Muscle layer of colon (tissue), 2 donors: ENCODE measurements around the gene SLC39A9.
"Not testable (repeated sequence)": the region's sequence is repeated elsewhere in the genome, so short reads cannot be mapped to it uniquely, and the experiment has no call there.

Experiments used
- H3K27ac ChIP-seq: one replicate; pipeline ENCODE4 v1.7.0; 2013; ENCODE audit warnings: low read depth, mild to moderate bottlenecking, low read length, moderate library complexity
- H3K27me3 ChIP-seq, 2 donors: one replicate each; pipeline ENCODE4 v1.7.0; 2013; ENCODE audit warnings: low read length in 2 of 2, mild to moderate bottlenecking in 2 of 2; ENCODE audit not compliant: insufficient read depth in 2 of 2, control insufficient read depth in 1 of 2
- H3K36me3 ChIP-seq: one replicate; pipeline ENCODE4 v1.7.0; 2013; ENCODE audit warnings: mild to moderate bottlenecking, low read length; ENCODE audit not compliant: insufficient read depth
- H3K4me1 ChIP-seq: one replicate; pipeline ENCODE4 v1.7.0; 2013; ENCODE audit warnings: mild to moderate bottlenecking, low read length; ENCODE audit not compliant: insufficient read depth
- H3K4me3 ChIP-seq, 2 donors: one replicate each; pipeline ENCODE4 v1.7.0; 2013; ENCODE audit warnings: low read length in 2 of 2, low read depth in 1 of 2, mild to moderate bottlenecking in 1 of 2, moderate library complexity in 1 of 2
- H3K9ac ChIP-seq: one replicate; pipeline ENCODE4 v1.7.0; 2013; ENCODE audit warnings: low read length
- H3K9me3 ChIP-seq: one replicate; pipeline ENCODE4 v1.7.0; 2013; ENCODE audit warnings: mild to moderate bottlenecking, low read length
- donor health status: abdominal sarcoma.
- donor health status: Adenocarcinoma of cecum.

Gene SLC39A9

DNA sequence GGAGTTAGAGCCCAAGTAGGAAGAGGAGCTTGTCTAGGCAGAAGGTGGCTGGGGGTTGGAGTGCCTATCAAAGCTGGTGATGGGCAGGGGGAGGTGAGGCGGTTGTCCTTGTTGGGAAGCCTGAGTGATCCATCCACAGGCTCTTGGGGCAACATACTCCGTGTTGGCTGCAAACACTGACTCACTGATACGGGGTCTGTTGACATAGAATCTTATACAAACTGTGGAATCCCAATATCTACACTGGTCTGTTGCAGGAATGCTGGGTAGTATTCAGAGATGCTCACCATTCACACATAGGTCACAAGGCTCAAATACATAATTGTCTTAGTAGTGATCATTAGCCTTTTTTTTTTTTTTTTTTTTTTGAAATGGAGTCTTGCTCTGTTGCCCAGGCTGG, 26.3 kb upstream of the SLC39A9 start:
- H3K27ac ChIP-seq: no peak overlapping the region
- no peaks in the 10 kb centered on the region for H3K4me1 ChIP-seq
- H3K9me3 ChIP-seq: no peaks in the 10 kb centered on the region
- H3K9ac ChIP-seq: no peak overlapping the region
- no peaks in the 10 kb centered on the region for H3K27me3 ChIP-seq
- peaks cover 17% of the 10 kb centered on the region for H3K36me3 ChIP-seq
- no peak overlapping the region for H3K4me3 ChIP-seq

DNA sequence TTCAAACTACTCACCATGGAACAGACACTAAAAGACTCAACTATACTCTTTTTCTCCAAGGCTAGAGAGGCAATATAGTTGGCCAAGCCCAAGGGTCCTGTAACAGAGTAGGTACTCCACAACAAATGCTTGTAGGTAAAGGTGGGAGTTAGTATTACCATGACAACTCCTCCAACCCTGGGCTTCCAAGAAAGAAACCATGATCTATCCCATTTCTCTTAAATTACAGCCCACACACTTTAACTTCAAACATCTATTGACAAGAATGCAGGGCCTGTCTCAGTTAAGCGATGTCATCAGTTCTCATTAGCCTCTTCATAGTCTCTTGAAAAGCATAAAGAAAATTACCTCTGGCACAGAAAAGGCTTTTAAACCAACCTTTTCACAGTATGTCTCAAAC, 25.4 kb upstream of the SLC39A9 start:
- Histone ChIP-seq H3K9me3 (no peaks in the 10 kb centered on the region), H3K4me3 (no peak overlapping the region), H3K27ac (no peak overlapping the region), H3K9ac (no peak overlapping the region), H3K27me3 (no peaks in the 10 kb centered on the region), H3K36me3 (peaks cover 17% of the 10 kb centered on the region), H3K4me1 (no peaks in the 10 kb centered on the region)

DNA sequence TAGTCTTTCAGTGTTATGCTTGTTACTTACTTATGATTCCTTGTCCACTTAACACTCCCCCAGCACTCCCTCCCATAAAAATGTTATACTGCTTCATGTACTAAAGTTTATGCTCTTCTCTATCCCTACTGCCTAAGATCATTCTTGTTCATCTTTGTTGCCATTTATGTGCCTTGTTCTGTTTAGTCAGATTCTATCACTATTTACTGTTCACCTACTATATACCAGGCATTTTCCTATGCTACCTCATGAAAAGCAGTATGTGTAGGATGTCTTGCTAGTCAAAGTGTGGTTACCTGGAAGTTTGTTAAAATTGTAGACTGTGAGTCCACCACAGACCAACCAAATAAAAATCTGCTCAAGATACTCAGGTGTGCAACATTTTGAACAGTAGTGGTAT, 24.3 kb upstream of the SLC39A9 start:
- peaks cover 19% of the 10 kb centered on the region for H3K36me3 ChIP-seq
- no peaks in the 10 kb centered on the region for H3K27me3 ChIP-seq
- no peak overlapping the region for H3K27ac ChIP-seq

DNA sequence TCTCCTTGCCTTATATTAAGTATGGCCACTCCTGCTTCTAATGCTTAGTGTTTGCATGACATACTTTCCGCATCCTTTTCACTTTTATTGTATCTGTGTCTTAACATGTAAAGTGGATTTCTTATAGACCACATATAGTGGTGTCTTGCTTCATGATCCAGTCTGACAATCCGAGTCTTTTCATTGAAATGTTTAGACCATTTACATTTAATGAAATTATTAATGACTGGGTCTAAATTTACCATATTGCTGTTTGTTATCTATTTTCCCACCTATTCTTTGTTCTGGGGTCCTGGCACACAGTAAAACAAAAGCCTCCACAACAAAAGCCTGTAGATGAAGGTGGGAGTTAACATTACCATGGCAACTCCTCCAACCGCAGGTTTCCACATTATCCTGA, 23.3 kb upstream of the SLC39A9 start:
- no peaks in the 10 kb centered on the region for H3K4me1 ChIP-seq
- no peaks in the 10 kb centered on the region for H3K27me3 ChIP-seq
- no peak overlapping the region for H3K27ac ChIP-seq
- H3K9me3 ChIP-seq: no peaks in the 10 kb centered on the region
- H3K4me3 ChIP-seq: no peak overlapping the region
- peaks cover 29% of the 10 kb centered on the region for H3K36me3 ChIP-seq
- no peak overlapping the region for H3K9ac ChIP-seq

More for the DNA sequence above, 24.3 kb upstream of the SLC39A9 start:
- Histone ChIP-seq H3K4me3 (no peak overlapping the region), H3K9ac (no peak overlapping the region), H3K4me1 (no peaks in the 10 kb centered on the region), H3K9me3 (no peaks in the 10 kb centered on the region)

DNA sequence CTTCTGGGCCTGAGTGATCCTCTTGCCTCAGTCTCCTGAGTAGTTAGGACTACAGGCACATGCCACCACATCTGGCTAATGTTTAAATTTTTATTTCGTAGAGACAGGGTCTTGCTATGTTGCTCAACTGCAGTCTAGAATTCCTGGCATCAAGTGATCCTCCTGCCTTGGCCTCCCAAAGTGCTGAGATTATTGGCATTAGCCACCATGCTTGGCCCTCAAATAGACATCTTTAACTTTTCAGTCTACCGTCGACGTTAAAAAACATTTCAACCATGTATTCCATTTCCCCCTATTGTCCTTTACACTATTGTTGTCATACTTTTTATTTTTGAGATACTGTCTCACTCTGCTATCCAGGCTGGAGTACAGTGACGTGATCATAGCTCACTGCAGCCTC, 22.8 kb upstream of the SLC39A9 start:
- peaks cover 29% of the 10 kb centered on the region for H3K36me3 ChIP-seq
- H3K27me3 ChIP-seq: no peaks in the 10 kb centered on the region
- no peak overlapping the region for H3K9ac ChIP-seq
- no peak overlapping the region for H3K4me3 ChIP-seq
- no peaks in the 10 kb centered on the region for H3K4me1 ChIP-seq
- H3K9me3 ChIP-seq: no peaks in the 10 kb centered on the region
- no peak overlapping the region for H3K27ac ChIP-seq

DNA sequence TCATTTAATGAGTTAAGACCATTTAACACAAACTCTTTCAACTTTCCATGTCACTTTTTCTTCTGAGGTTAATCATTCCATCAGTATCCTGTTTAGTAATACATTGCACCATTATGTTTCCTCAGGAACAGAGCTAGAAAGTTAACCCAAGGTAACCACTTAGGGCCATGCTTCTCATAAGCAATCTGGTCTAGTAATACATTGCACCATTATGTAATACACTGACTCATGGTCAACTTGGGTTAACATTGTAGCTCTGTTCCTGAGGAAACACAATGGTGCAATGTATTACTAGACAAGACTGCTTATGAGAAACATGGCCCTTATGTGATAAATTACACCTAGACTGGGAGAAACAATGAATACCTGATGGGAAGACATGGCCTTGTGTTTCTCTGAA, 22.1 kb upstream of the SLC39A9 start:
- Histone ChIP-seq H3K36me3 (peaks cover 29% of the 10 kb centered on the region), H3K9me3 (no peaks in the 10 kb centered on the region), H3K4me1 (no peaks in the 10 kb centered on the region), H3K9ac (no peak overlapping the region), H3K4me3 (no peak overlapping the region), H3K27me3 (no peaks in the 10 kb centered on the region), H3K27ac (no peak overlapping the region)

DNA sequence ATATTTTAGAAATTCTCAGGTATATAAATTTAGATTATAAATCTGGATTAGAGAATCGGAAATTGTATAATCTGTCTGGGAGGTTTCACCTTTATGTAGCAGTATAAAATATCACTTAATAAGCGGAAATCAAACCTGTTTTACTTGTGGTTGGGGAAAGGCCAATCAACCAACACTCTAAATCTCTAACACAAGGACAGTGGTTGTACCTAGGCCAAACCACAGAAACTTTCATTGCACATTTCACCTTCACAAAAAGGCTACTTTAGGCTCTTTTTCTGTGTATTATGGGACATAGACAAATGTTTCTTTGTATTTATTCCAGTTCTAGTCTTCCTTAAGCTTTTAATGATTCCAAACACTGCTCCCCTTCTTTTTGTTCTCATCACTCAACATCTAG, 20.2 kb upstream of the SLC39A9 start:
- no peaks in the 10 kb centered on the region for H3K9me3 ChIP-seq
- no peak overlapping the region for H3K27ac ChIP-seq
- H3K9ac ChIP-seq: no peak overlapping the region
- no peak overlapping the region for H3K4me3 ChIP-seq
- H3K27me3 ChIP-seq: no peaks in the 10 kb centered on the region
- H3K36me3 ChIP-seq: peaks cover 29% of the 10 kb centered on the region
- no peaks in the 10 kb centered on the region for H3K4me1 ChIP-seq

DNA sequence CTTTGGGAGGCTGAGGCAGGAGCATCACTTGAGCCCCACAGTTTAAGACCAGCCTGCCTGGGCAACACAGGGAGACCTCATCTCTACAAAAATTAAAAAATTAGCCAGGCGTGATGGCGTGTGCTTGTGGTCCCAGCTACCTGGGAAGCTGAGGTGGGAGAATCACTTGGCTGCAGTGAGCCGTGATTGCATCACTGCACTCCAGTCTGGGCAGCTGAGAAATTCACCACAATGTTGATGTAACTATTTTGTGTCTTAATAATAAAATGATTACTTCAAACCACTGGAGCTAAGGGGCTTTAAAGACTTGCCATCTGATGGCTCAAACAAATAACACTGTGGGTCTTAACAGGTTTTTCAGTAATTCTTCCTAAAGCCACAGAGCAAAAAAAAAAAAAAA, 11.2 kb upstream of the SLC39A9 start:
- Histone ChIP-seq H3K9me3 (no peaks in the 10 kb centered on the region), H3K36me3 (peaks cover 26% of the 10 kb centered on the region)

DNA sequence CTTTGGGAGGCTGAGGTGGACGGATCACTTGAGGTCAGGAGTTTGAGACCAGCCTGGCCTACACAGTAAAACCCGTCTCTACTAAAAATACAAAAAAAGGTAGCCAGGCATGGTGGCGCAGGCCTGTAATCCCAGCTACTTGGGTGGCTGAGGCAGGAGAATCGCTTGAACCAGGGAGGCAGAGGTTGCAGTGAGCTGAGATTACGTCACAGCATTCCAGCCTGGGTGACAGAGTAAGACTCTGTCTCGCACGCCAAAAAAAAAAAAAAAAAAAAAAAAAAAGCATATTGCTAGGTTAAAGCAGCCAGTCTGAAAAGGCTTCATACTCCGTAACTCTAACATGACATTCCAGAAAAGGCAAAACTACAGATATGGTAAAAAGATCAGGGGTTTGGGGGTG, 7.1 kb upstream of the SLC39A9 start:
- H3K9me3 ChIP-seq, H3K4me3 ChIP-seq, H3K27ac ChIP-seq, H3K9ac ChIP-seq, H3K27me3 ChIP-seq: not testable (repeated sequence)
- Histone ChIP-seq H3K4me1 (peaks cover 14% of the 10 kb centered on the region), H3K36me3 (peaks cover 46% of the 10 kb centered on the region)

More for the DNA sequence above, 11.2 kb upstream of the SLC39A9 start:
- Histone ChIP-seq H3K27me3 (no peaks in the 10 kb centered on the region), H3K4me3 (no peak overlapping the region), H3K27ac (no peak overlapping the region), H3K4me1 (peaks cover under 1% of the 10 kb centered on the region), H3K9ac (no peak overlapping the region)

DNA sequence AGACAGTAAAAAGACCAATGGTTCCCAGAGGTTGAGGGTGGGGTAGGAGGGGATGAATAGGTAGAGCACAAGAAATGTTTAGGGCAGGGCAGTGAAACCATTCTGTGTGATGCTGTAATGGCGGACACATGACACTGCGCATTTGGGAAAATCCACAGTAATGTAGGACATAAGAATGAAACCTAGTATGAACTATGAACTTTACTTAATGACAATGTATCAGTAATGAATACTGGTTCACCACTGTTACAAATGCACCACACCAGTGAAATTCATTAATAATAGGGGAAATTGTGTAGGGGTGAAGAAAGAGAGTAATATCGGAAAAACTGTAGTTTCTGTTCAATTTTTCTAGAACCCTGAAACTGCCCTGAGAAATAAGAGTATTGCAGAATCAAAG, 6.0 kb upstream of the SLC39A9 start:
- Histone ChIP-seq H3K9me3 (no peaks in the 10 kb centered on the region), H3K4me1 (peaks cover 25% of the 10 kb centered on the region), H3K9ac (no peak overlapping the region), H3K27me3 (no peaks in the 10 kb centered on the region), H3K4me3 (no peak overlapping the region), H3K36me3 (peaks cover 46% of the 10 kb centered on the region), H3K27ac (no peak overlapping the region)

DNA sequence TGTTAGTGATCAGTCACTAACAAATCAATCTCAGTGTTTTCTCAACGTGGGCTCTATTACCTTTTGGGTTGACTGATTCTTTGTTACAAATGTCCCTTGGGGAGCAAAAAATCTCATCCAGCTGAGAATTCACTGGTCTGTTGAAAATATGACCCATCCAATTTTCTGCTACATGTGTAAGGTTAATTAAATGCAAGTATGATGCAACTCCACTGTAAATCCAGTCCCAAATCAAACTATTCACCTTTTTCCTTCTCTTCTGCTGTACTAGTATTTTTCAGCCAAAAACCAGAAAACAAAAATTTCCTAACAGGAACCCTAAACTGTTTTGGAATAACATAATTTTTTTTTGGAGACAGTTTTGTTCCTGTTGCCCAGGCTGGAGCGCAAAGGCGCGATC, 2.6 kb upstream of the SLC39A9 start:
- Histone ChIP-seq H3K9me3 (no peaks in the 10 kb centered on the region), H3K4me3 (no peak overlapping the region), H3K27me3 (no peaks in the 10 kb centered on the region), H3K36me3 (peaks cover 37% of the 10 kb centered on the region), H3K9ac (no peak overlapping the region), H3K27ac (no peak overlapping the region), H3K4me1 (peaks cover 44% of the 10 kb centered on the region)

DNA sequence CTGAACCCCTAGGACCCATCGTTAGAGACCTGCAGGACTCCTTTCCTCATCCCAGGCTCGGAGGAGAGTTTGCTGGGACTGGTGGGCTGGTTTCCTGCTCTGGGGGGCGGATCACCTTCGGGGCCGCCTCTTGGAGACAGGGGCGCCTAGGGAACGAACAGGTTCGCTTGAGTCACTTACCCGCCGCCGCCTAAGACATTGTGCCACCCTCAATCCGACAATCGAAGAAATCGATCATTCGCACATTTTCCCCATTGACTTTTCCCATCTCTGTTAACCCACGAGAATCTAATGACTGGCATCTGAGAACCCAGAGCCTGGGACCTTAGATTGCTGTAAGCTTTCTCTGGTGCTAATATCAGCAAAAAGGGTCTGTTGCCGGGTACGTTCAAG, 322 bp downstream of the SLC39A9 start:
- Histone ChIP-seq H3K4me1 (peaks cover 46% of the 10 kb centered on the region), H3K27me3 (no peaks in the 10 kb centered on the region), H3K36me3 (peaks cover 19% of the 10 kb centered on the region), H3K9ac (peak overlapping the region; percentile 80), H3K27ac (peak overlapping the region; percentile 89), H3K4me3 (peak overlapping the region; percentile 73 to 91), H3K9me3 (no peaks in the 10 kb centered on the region)
